ENCODE measurements around the gene ITIH6.
"Not testable (repeated sequence)": the region's sequence is repeated elsewhere in the genome, so short reads cannot be mapped to it uniquely, and the experiment has no call there.

ITIH6 gene

DNA sequence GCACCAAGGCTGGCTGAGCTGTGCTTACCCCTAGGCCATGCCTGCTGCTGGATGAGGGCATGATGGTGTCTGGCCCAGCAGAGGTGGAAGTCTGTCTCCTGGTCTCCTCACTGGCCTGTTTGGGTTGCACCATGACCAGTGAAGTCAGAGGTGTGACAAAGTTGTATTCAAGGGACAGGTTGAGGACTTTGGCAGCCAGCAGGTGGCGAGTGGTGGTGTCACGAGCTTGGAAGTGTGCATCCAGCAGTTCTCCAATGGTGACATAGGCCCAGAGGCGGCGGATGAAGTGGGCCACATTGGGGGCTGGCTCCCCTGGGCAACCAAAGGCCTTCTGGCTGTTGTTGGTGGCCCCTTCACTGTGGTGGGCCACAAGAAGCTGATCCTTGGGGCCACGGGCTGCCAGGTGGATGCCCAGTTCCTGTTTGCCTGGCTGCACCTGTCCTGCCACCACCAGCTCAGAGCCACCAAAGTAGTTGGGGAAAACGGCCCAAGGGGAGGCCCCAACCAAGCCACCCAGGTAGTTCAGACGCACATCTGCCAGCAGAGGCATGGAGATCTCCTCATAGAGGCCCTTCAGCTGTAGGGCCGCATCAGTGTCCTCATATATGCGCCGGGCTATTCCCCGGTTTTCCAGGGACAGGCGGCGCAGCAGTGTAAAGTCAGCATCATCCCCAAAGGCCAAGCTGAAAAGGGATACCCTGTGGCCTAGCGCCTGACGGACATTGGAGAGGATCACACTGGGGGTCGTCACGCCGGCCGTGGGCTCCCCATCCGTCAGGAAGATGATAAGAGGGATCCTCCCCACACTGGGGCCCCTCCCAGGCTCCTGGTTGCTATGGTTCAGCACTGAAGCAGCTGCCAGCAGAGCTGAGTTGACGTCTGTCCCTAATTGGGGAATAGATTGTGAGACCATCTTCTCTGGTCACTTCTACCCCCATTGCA, 39.7 kb downstream of the ITIH6 start:
- no peak overlapping the region for H3K27ac ChIP-seq
- TF ChIP-seq, protein P1, sequence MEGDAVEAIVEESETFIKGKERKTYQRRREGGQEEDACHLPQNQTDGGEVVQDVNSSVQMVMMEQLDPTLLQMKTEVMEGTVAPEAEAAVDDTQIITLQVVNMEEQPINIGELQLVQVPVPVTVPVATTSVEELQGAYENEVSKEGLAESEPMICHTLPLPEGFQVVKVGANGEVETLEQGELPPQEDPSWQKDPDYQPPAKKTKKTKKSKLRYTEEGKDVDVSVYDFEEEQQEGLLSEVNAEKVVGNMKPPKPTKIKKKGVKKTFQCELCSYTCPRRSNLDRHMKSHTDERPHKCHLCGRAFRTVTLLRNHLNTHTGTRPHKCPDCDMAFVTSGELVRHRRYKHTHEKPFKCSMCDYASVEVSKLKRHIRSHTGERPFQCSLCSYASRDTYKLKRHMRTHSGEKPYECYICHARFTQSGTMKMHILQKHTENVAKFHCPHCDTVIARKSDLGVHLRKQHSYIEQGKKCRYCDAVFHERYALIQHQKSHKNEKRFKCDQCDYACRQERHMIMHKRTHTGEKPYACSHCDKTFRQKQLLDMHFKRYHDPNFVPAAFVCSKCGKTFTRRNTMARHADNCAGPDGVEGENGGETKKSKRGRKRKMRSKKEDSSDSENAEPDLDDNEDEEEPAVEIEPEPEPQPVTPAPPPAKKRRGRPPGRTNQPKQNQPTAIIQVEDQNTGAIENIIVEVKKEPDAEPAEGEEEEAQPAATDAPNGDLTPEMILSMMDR (conservative IDR thresholded peaks at IDR 0.05) = no peak

DNA sequence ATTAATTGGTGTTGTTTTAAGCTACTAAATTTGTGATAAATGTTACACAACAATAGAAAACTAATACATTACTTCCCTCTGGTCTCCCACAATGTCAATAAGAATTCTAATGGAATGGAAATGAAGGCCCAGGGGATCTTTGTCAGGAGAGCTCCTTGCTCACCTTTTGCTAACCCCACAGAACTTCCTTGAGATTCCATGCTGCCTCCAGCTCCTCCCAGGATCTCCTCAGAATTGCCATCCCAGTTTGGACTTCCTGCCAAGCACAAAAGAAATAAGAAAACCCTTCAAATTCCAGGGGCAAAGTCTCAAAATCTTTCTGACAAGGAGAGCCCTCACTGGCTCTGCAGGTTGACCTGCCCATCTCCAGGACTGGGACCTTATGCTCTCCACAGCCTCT, 43.2 kb downstream of the ITIH6 start:
- H3K27ac ChIP-seq = no peak overlapping the region
- TF ChIP-seq, protein P1 (conservative IDR thresholded peaks at IDR 0.05) = no peak

DNA sequence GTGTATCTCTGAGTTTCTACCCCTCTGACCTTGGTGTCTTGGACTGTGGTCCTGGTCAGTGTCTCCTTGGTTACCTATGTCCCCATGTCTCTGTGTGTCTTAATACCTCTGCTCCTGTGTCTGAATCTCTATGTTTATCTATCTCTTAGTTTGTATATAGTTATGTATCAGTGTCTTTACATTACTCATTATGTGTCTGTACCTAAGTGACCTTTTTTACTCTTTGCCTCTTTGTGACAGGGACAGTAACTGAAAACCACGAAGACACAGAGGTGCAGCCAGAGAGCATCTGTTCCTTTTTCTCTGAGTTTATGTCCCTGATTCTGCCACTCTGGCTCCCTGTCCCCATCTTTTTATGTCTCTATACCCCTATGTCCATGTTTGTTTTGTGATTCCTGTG, 49.4 kb downstream of the ITIH6 start:
- no peak overlapping the region for H3K27ac ChIP-seq
- TF ChIP-seq, protein P1 (conservative IDR thresholded peaks at IDR 0.05) = no peak

DNA sequence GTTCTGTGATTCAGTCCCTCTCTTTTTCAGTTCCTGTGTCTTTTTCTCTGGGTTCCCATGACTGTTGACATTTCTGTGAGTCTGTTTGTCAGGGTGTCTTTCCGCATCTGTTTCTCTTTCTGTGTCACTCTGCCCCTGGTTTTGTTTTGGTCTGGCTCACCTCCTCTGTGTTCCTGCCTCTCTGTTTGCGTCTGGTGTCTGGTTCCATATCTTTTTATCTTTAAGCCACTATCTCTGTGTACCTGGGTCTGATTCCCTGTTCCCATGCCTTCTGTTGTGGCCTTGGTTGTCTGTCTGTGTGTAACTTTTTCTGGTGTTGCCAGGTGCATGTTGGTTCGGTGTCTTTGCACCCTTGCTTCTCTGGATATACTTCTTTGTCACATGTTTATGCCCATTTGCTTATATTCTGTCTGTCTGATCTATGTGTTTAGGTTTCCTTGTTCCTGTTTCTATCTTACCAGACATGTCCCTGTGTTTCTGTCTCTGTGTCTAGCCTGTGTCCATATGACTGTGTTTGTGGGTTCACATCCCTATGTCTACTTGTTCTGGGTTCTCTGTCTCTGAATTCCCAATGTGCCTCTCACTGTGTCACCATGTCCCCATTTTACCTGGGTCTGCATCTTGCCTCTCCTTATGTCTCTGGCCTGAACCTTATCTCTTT, 50.2 kb downstream of the ITIH6 start:
- no peak overlapping the region for H3K27ac ChIP-seq
- TF ChIP-seq, protein P1 (conservative IDR thresholded peaks at IDR 0.05) = no peak

DNA sequence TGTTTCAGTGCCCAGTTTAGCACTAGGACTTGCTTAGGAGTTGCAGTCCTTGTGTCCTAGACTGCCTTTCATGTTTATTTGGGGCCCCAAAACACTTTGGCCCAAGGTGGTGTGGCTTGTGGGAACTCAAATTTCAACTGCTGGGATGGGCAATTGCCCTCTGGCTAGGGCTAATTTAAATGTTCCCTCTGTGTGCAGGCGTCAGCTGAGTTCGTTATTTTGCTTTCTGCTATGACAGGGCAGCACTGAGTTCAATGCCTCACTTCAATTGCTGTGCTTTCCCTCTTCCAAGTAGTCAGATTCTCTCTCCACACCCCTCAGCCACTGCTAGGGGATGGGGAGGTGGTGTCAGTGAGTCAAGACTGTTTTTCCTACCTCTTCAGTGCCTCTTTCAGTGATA, 51.1 kb downstream of the ITIH6 start:
- TF ChIP-seq, protein P1 (conservative IDR thresholded peaks at IDR 0.05) = no peak
- no peak overlapping the region for H3K27ac ChIP-seq

DNA sequence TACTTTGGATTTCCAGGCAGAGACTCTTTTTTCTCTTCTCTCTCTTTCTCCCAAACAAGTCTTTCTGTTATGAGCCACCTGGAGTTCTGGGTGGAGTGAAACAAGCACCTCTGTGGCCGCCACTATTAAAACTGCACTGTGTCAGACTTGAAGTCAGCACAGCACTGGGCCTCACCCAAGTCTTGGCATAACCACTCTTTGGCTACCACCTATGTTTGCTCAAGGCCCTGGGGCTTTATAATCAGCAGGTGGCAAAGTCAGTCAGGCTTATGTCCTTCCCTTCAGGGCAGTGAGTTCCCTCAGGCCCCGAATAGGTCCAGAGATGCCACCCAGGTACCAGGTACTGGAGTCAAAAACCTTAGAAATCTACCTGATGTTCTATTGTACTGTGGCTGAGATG, 52.4 kb downstream of the ITIH6 start:
- H3K27ac ChIP-seq = no peak overlapping the region
- TF ChIP-seq, protein P1 (conservative IDR thresholded peaks at IDR 0.05) = no peak

DNA sequence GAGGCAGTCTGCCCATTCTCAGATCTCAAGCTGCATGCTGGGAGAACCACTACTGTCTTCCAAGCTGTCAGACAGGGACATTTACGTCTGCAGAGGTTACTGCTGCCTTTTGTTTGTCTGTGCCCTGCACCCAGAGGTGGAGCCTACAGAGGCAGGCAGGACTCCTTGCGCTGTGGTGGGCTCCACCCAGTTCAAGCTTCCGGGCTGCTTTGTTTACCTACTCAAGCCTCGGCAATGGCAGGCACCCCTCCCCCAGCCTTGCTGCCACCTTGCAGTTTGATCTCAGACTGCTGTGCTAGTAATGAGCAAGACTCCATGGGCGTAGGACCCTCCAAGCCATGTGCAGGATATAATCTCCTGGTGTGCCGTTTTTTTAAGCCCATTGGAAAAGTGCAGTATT, 59.5 kb downstream of the ITIH6 start:
- H3K27ac ChIP-seq = not testable (repeated sequence)

DNA sequence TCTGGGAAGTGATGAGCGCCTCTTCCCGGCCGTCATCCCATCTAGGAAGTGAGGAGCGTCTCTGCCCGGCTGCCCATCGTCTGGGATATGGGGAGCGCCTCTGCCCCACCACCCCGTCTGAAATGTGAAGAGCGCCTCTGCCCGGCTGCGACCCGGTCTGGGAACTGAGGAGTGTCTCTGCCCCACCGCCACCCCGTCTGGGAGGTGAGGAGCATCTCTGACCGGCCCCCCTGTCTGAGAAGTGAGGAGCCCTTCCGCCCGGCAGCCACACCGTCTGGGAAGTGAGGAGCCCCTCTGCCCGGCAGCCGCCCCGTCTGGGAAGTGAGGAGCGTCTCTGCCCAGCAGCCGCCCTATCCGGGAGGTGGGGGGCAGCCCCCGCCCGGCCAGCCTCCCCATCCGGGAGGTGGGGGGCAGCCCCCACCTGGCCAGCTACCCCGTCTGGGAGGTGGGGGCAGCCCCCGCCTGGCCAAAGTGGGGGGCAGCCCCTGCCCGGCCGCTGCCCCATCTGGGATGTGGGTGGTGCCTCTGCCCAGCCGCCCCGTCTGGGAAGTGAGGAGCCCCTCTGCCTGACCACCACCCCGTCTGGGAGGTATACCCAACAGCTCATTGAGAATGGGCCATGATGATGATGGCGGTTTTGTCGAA, 61.6 kb downstream of the ITIH6 start:
- not testable (repeated sequence) for H3K27ac ChIP-seq

Data from VCaP (cell line).